PC-9 (cell line): ENCODE data around the gene CAMK2B. TPM values are rescaled to one million over a fixed set of nuclear protein-coding genes. Genes with fewer than 3 reads are reported as not detected.

Source experiments
- BruUV-seq: library from RNA; stranded (reverse); fragments of 400-500 nt; replicated peaks from 2 replicates; lab custom pipeline; 2021; lab: Mats Ljungman, UMichigan
- CTCF ChIA-PET: fragments of 300-600 bp; sonication (Branson Sonifier 250); formaldehyde crosslinking; loops from one replicate; lab custom pipeline; 2022; ENCODE audit warnings: antibody characterized with exemption; lab: Charles Lee
- POLR2A ChIA-PET: fragments of 300-600 bp; sonication (Branson Sonifier 250); formaldehyde crosslinking; loops from one replicate; lab custom pipeline; 2022; ENCODE audit warnings: antibody characterized with exemption; ENCODE audit not compliant: unreplicated experiment; lab: Charles Lee
- DNase-seq, 2 experiments: peaks; one replicate each; pipeline versions ENCODE4 v3.0.0 to v3.0.0-alpha.2; 2015 to 2022; ENCODE audit warnings: mixed read lengths in 1 of 2
- H2AFZ ChIP-seq: fragments of 200-600 bp; sonication (generic); 2 replicates; pipeline ENCODE4 v1.8.1; 2017; ENCODE audit warnings: antibody characterized with exemption
- H3F3A ChIP-seq: fragments of 200-600 bp; sonication (generic); 2 replicates; pipeline ENCODE4 v1.8.1; 2017; ENCODE audit warnings: antibody characterized with exemption, mild to moderate bottlenecking, low read depth; ENCODE audit not compliant: insufficient read depth
- H3K27ac ChIP-seq: fragments of 200-600 bp; sonication (generic); 2 replicates; pipeline ENCODE4 v1.6.1; 2016; ENCODE audit warnings: mixed run types
- H3K27me3 ChIP-seq: fragments of 200-600 bp; sonication (generic); 2 replicates; pipeline ENCODE4 v1.6.1; 2016; ENCODE audit warnings: low read depth, mixed run types; ENCODE audit not compliant: insufficient read depth
- H3K36me3 ChIP-seq: fragments of 200-600 bp; sonication (generic); 2 replicates; pipeline ENCODE4 v1.6.1; 2016; ENCODE audit warnings: low read depth, mixed run types
- H3K4me1 ChIP-seq: fragments of 200-600 bp; sonication (generic); replicated peaks from 2 replicates; pipeline ENCODE4 v1.6.1; 2016; ENCODE audit warnings: mixed run types; ENCODE audit not compliant: insufficient read depth
- H3K4me2 ChIP-seq: fragments of 200-600 bp; sonication (generic); 2 replicates; pipeline ENCODE4 v1.6.1; 2017; ENCODE audit warnings: mixed run types
- H3K4me3 ChIP-seq: fragments of 200-600 bp; sonication (generic); 2 replicates; pipeline ENCODE4 v1.6.1; 2016; ENCODE audit warnings: mixed run types
- H3K79me2 ChIP-seq: fragments of 200-600 bp; sonication (generic); 2 replicates; pipeline ENCODE4 v1.6.1; 2017; ENCODE audit warnings: low read depth, mixed run types
- H3K9me2 ChIP-seq: fragments of 200-600 bp; sonication (generic); 2 replicates; pipeline ENCODE4 v1.8.1; 2017; ENCODE audit warnings: mild to moderate bottlenecking; ENCODE audit not compliant: insufficient read depth
- H3K9me3 ChIP-seq: fragments of 200-600 bp; sonication (generic); 2 replicates; pipeline ENCODE4 v1.8.1; 2016; ENCODE audit warnings: low read depth; ENCODE audit not compliant: insufficient read depth
- H4K20me1 ChIP-seq: fragments of 200-600 bp; sonication (generic); 2 replicates; pipeline ENCODE4 v1.8.1; 2017; ENCODE audit not compliant: insufficient read depth
- EZH2 ChIP-seq: fragments of 200-600 bp; sonication (generic); IDR thresholded peaks from 2 replicates; pipeline ENCODE4 v1.8.0; 2017; ENCODE audit warnings: antibody characterized with exemption, low read depth
- intact Hi-C: fragments of 100-400 bp; cut with micrococcal nuclease; formaldehyde crosslinking; loops from one replicate; pipeline ENCODE4 v1.10.0; 2022; ENCODE audit not compliant: unreplicated experiment
- total RNA-seq: library from RNA; stranded (reverse); gene quantifications from 2 replicates; pipeline ENCODE4 v1.2.3, GENCODE V29; 2021
- TF ChIP-seq, protein P1 (sequence below): fragments of 200-600 bp; sonication (generic); conservative IDR thresholded peaks from 2 replicates; pipeline ENCODE4 v1.6.1; 2017; ENCODE audit warnings: mixed run types, antibody characterized with exemption, mild to moderate bottlenecking, moderate library complexity

Gene CAMK2B
- total RNA-seq, 1 experiment from 2014 or later = 0.15 TPM

DNA sequence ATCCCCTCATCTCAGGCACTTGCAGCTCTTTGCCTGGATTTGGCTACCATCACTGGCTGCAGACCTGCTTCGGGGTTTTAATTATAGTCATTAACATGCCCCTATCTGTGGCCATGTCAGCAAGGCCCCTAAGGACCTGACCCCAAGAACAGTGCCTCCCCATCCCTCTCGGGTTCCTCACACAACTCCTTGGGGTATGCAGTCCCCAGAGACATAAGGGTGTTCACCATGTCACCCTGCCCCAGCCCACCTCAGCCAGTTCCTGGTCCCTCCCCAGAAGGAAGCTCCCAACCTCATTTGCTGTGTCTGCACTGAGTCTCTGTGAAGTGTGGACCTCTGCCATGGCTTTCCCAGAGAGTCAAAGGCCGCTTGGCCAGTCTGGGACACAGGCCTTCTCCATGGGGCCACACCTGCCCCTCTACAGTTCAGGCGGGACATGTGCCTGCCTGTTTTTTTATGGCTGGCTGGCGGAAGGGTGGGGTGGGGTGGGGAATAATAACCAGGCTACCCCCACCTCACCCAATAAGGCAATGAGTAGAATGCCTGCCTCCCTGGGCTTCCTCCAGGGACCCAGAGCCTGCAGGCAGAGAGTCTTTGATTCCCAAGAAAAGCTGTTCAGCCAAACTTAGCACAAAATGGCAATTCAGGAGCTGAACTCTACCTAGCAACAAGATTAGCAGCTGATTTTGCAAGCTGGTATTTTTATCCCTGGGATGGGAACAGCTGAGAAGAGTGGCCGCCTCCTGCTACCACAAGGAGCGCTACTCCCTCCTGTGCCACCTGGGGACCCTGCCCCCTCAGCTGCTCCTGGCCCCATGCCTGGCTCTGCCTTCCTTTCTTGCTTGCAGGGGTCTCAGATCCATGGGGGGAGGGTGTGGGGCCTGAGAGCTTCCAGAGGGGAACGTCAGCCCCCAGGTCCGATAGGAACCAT lies 23.7 kb upstream of the CAMK2B start:
- CTCF ChIA-PET = interaction anchor here (0.6 to 0.9 kb wide), 3 partner anchors 107 to 651 kb away, joined by 3 to 4 read pairs (median 3); no protein-coding TSS in a partner anchor
- intact Hi-C loops = loop anchor here (1.0 kb wide), 1 partner anchor 128 kb away; no protein-coding TSS in a partner anchor
- Histone ChIP-seq H3K27me3 (no peaks in the 10 kb centered on the region), H3K9me3 (peaks cover 11% of the 10 kb centered on the region), H3K4me3 (no peak overlapping the region), H3F3A (no peaks in the 10 kb centered on the region), H4K20me1 (no peaks in the 10 kb centered on the region), H3K79me2 (no peaks in the 10 kb centered on the region), H3K4me1 (no peaks in the 10 kb centered on the region), H2AFZ (no peak overlapping the region), H3K4me2 (no peak overlapping the region), H3K36me3 (no peaks in the 10 kb centered on the region), H3K9me2 (no peaks in the 10 kb centered on the region), H3K27ac (no peak overlapping the region)
- no peak for DNase-seq
- POLR2A ChIA-PET = no interaction called here
- no TSS peak for BruUV-seq
- TF ChIP-seq EZH2 = no peak

DNA sequence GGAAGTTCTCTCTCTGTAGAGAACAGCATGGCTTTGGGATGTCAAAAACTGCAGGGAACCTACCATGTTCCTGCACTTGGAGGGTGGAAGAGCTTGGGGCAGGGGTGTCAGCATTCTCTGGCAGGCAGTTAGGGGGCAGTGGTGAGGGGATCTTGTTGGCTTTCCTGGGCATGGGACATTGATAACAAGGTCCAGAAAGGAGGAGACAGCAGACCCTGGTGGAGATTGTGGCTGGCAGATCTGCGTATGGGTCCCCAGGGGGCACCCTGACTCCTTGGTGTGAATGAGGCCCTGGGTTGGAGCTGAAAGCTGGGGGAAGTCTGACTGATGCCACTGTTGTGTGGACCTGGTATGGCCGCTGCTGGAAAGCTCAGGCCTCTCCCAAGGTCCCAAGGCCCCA lies 22.9 kb upstream of the CAMK2B start:
- no peaks in the 10 kb centered on the region for H3K36me3 ChIP-seq
- no peaks in the 10 kb centered on the region for H3K79me2 ChIP-seq
- no TSS peak for BruUV-seq
- no peak overlapping the region for H2AFZ ChIP-seq
- DNase-seq = peak in 1 of 2 experiments; percentile 28
- no peaks in the 10 kb centered on the region for H4K20me1 ChIP-seq
- no peaks in the 10 kb centered on the region for H3K9me2 ChIP-seq
- H3K27ac ChIP-seq = no peak overlapping the region
- H3K4me3 ChIP-seq = no peak overlapping the region
- intact Hi-C loops = loop anchor here (1.0 kb wide), 1 partner anchor 129 kb away; no protein-coding TSS in a partner anchor
- ChIA-PET POLR2A (no interaction called here), CTCF (interaction anchor here (0.6 to 0.9 kb wide), 2 partner anchors 125 to 651 kb away, joined by 3 read pairs; no protein-coding TSS in a partner anchor)
- H3K27me3 ChIP-seq = no peaks in the 10 kb centered on the region
- H3K4me1 ChIP-seq = no peaks in the 10 kb centered on the region
- H3F3A ChIP-seq = no peaks in the 10 kb centered on the region
- H3K9me3 ChIP-seq = peaks cover 7% of the 10 kb centered on the region; the same call in 1 of the 2 replicates
- no peak overlapping the region for H3K4me2 ChIP-seq
- TF ChIP-seq, protein P1, sequence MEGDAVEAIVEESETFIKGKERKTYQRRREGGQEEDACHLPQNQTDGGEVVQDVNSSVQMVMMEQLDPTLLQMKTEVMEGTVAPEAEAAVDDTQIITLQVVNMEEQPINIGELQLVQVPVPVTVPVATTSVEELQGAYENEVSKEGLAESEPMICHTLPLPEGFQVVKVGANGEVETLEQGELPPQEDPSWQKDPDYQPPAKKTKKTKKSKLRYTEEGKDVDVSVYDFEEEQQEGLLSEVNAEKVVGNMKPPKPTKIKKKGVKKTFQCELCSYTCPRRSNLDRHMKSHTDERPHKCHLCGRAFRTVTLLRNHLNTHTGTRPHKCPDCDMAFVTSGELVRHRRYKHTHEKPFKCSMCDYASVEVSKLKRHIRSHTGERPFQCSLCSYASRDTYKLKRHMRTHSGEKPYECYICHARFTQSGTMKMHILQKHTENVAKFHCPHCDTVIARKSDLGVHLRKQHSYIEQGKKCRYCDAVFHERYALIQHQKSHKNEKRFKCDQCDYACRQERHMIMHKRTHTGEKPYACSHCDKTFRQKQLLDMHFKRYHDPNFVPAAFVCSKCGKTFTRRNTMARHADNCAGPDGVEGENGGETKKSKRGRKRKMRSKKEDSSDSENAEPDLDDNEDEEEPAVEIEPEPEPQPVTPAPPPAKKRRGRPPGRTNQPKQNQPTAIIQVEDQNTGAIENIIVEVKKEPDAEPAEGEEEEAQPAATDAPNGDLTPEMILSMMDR = peak; percentile 58
- no peak for TF ChIP-seq EZH2

DNA sequence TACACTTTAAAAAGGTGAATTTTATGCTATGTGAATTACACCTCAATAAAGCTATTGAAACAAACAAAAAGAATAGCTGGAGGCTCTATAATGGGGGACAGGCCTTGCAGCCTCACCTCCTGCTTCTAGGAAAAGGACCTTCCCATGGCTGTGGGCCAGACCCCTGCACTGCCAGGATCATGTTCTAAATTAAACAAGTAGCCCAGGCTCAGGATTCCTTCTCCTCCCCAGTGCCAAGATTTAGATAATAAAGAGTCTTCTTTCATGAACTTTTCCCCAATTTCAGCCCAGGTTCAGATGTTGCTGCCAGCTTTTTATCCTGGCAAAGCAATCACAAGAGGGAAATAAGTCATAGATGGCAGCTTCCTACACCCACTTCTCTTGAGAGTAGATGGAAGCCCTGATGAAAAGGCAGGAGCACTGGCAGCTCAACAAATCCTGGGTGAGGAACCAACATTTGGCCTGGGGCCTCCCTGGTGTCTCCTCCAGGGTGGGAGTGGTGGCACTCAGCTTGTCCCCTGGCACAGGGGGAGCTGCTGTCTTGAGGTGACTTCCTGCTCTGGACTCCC lies 22.2 kb upstream of the CAMK2B start:
- Histone ChIP-seq H4K20me1 (no peaks in the 10 kb centered on the region), H3K27ac (no peak overlapping the region), H3K36me3 (no peaks in the 10 kb centered on the region), H3K9me3 (peaks cover 12% of the 10 kb centered on the region; the same call in 1 of the 2 replicates), H3K4me1 (no peaks in the 10 kb centered on the region), H3F3A (no peaks in the 10 kb centered on the region), H3K4me3 (no peak overlapping the region), H3K79me2 (no peaks in the 10 kb centered on the region), H3K4me2 (no peak overlapping the region), H2AFZ (no peak overlapping the region), H3K9me2 (no peaks in the 10 kb centered on the region), H3K27me3 (no peaks in the 10 kb centered on the region)
- TF ChIP-seq, protein P1 = no peak
- no peak for TF ChIP-seq EZH2
- intact Hi-C loops = loop anchor here (1.0 kb wide), 1 partner anchor 130 kb away; no protein-coding TSS in a partner anchor
- BruUV-seq = no TSS peak
- ChIA-PET CTCF (interaction anchor here (0.8 kb wide), 1 partner anchor 105 kb away, joined by 3 read pairs; no protein-coding TSS in a partner anchor), POLR2A (no interaction called here)
- no peak for DNase-seq
